Right kidney (tissue), 1 donor: Measurements from ENCODE around the gene RECQL5.
"Not testable (repeated sequence)": the region's sequence is repeated elsewhere in the genome, so short reads cannot be mapped to it uniquely, and the experiment has no call there.

ENCODE experiments used
- DNase-seq: peaks from one replicate; pipeline ENCODE4 v3.0.0-alpha.2; 2016

Gene RECQL5

GRCh38 chr17:75591722-75592302, 75.1 kb downstream of the RECQL5 start:
- DNase-seq = no peak

GRCh38 chr17:75590849-75591721, 75.9 kb downstream of the RECQL5 start:
- DNase-seq = no peak

- no peak for DNase-seq
Measured at GRCh38 chr17:75590314-75590761, 76.6 kb downstream of the RECQL5 start.

GRCh38 chr17:75589919-75590303, 77.0 kb downstream of the RECQL5 start:
- DNase-seq = no peak

GRCh38 chr17:75589012-75589918, 77.7 kb downstream of the RECQL5 start:
- peak; percentile 90 for DNase-seq

GRCh38 chr17:75588596-75589011, 78.3 kb downstream of the RECQL5 start:
- no peak for DNase-seq

GRCh38 chr17:75587675-75588595, 79.0 kb downstream of the RECQL5 start, which contains the start of gene MYO15B:
Gene MYO15B, plus strand, starts transcription at chr17:75587800. Its CDS starts 258 bp downstream, at chr17:75588058.
- peak; percentile 96 for DNase-seq

- no peak for DNase-seq
Measured at GRCh38 chr17:75584849-75585175, 82.1 kb downstream of the RECQL5 start.

- DNase-seq = not testable (repeated sequence)
Measured at GRCh38 chr17:75583197-75583596, 83.8 kb downstream of the RECQL5 start.

- not testable (repeated sequence) for DNase-seq
Measured at GRCh38 chr17:75581121-75581725, 85.7 kb downstream of the RECQL5 start.
